ENCODE results near the gene UQCRHL. TPM values are rescaled to one million over a fixed set of nuclear protein-coding genes. Genes with fewer than 3 reads are reported as not detected.

UQCRHL gene
- total RNA-seq, 1 experiment from 2014 or later = 11.2 TPM

DNA sequence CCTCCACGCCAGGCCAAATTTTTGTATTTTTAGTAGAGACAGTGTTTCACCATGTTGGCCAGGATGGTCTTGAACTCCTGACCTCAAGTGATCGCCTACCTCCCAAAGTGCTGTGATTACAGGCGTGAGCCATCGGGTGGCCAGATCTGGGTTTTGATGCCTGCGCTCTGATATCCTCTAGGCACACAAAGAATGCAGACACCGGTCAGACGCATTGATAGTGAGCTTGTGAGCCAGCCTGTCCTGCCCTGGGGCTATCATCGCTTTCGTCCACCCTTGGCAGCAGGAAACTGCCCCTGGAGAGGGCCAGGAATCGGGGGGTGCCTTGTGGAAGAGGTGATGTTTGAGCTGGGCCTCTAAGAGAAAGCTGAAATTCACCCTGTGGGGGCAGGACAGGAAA is 44.9 kb downstream of the UQCRHL start:
- Histone ChIP-seq H2AFZ (ENCODE audit: low read length) (no peak overlapping the region), H3K27me3 (ENCODE audit: low read length) (no peaks in the 10 kb centered on the region), H3K4me3 (ENCODE audit: low read length) (no peak overlapping the region), H3K79me2 (ENCODE audit: low read length) (peaks cover 49% of the 10 kb centered on the region), H3K4me2 (ENCODE audit: low read length) (no peak overlapping the region), H3K9me3 (ENCODE audit: low read length) (no peaks in the 10 kb centered on the region), H3F3A (ENCODE audit: low read length, unreplicated experiment) (no peaks in the 10 kb centered on the region), H3K9me2 (replicated peaks; ENCODE audit: low read length) (no peaks in the 10 kb centered on the region), H3K4me1 (ENCODE audit: insufficient read depth, low read length) (peaks cover 48% of the 10 kb centered on the region), H3K27ac (ENCODE audit: low read length) (no peak overlapping the region), H3K9ac (ENCODE audit: low read length) (no peak overlapping the region), H3K36me3 (ENCODE audit: low read depth, low read length) (peaks cover 3% of the 10 kb centered on the region; the same call in 1 of the 2 replicates), H4K20me1 (ENCODE audit: low read length) (no peaks in the 10 kb centered on the region)
- ChIA-PET CTCF (no interaction called here), POLR2A (ENCODE audit: unreplicated experiment) (no interaction called here)
- TF ChIP-seq EZH2phosphoT487 (IDR thresholded peaks at IDR 0.05; ENCODE audit: borderline replicate concordance, low read length) = no peak
- TF ChIP-seq EZH2 (IDR thresholded peaks at IDR 0.05; ENCODE audit: low read length, unreplicated experiment) = no peak
- TF ChIP-seq CTCF (conservative IDR thresholded peaks at IDR 0.05; ENCODE audit: low read depth, low read length) = no peak
- DNase-seq (no peak), ATAC-seq (no peak)
- no TSS peak for BruUV-seq (replicated peaks)
- intact Hi-C loops (cut with micrococcal nuclease) = no loop called here

GRCh38 chr1:15761366-15762128 is 45.9 kb downstream of the UQCRHL start:
- peaks cover 55% of the 10 kb centered on the region for H3K4me1 ChIP-seq (ENCODE audit: insufficient read depth, low read length)
- CTCF ChIA-PET = no interaction called here
- DNase-seq (no peak), ATAC-seq (no peak)
- H3K9ac ChIP-seq (ENCODE audit: low read length) = no peak overlapping the region
- no peak for TF ChIP-seq EZH2phosphoT487 (IDR thresholded peaks at IDR 0.05; ENCODE audit: borderline replicate concordance, low read length)
- no peak for TF ChIP-seq EZH2 (IDR thresholded peaks at IDR 0.05; ENCODE audit: low read length, unreplicated experiment)
- no peak for TF ChIP-seq CTCF (conservative IDR thresholded peaks at IDR 0.05; ENCODE audit: low read depth, low read length)
- no peaks in the 10 kb centered on the region for H3K9me2 ChIP-seq (replicated peaks; ENCODE audit: low read length)
- intact Hi-C loops (cut with micrococcal nuclease) = no loop called here
- no peak overlapping the region for H2AFZ ChIP-seq (ENCODE audit: low read length)
- H3K27ac ChIP-seq (ENCODE audit: low read length) = peak overlapping the region; percentile 33; the same call in 1 of the 2 replicates
- H3K4me2 ChIP-seq (ENCODE audit: low read length) = peak overlapping the region; percentile 84
- H3K79me2 ChIP-seq (ENCODE audit: low read length) = peaks cover 49% of the 10 kb centered on the region
- no peaks in the 10 kb centered on the region for H3K27me3 ChIP-seq (ENCODE audit: low read length)
- POLR2A ChIA-PET (ENCODE audit: unreplicated experiment) = interaction anchor here (0.7 kb wide), 1 partner anchor 874 kb away, joined by 5 read pairs; no protein-coding TSS in a partner anchor
- no peaks in the 10 kb centered on the region for H3F3A ChIP-seq (ENCODE audit: low read length, unreplicated experiment)
- H3K4me3 ChIP-seq (ENCODE audit: low read length) = no peak overlapping the region; the same call in 1 of the 2 replicates
- H4K20me1 ChIP-seq (ENCODE audit: low read length) = no peaks in the 10 kb centered on the region
- BruUV-seq (replicated peaks) = no TSS peak
- H3K36me3 ChIP-seq (ENCODE audit: low read depth, low read length) = no peaks in the 10 kb centered on the region
- H3K9me3 ChIP-seq (ENCODE audit: low read length) = no peaks in the 10 kb centered on the region

All from PC-3 (cell line).